Measurements from ENCODE around the gene REEP1.

DNA sequence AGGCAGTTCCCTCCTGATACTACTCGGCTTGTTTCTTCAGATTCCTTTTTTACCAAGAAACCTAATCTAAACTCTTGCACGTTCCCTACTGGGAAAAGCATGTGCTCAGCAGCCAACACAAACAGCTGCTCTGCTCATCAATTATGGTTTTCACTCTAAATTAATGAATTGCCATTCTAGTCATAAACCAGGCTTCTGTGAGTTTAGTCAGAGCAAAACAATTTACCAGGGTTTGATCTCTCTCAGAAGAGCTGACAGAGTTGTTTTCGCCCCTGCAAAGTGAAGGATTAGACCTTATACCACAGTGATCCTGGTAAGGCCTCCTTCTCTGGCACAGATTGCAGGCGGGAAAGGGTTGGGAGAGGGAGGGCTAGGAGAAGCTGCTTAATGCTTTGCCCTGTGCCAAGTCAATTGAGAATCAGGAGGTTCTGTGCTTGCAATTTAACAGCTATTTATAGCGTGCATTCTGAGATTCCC, 57.2 kb downstream of the REEP1 start:
- TF ChIP-seq, protein P1, sequence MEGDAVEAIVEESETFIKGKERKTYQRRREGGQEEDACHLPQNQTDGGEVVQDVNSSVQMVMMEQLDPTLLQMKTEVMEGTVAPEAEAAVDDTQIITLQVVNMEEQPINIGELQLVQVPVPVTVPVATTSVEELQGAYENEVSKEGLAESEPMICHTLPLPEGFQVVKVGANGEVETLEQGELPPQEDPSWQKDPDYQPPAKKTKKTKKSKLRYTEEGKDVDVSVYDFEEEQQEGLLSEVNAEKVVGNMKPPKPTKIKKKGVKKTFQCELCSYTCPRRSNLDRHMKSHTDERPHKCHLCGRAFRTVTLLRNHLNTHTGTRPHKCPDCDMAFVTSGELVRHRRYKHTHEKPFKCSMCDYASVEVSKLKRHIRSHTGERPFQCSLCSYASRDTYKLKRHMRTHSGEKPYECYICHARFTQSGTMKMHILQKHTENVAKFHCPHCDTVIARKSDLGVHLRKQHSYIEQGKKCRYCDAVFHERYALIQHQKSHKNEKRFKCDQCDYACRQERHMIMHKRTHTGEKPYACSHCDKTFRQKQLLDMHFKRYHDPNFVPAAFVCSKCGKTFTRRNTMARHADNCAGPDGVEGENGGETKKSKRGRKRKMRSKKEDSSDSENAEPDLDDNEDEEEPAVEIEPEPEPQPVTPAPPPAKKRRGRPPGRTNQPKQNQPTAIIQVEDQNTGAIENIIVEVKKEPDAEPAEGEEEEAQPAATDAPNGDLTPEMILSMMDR (conservative IDR thresholded peaks at IDR 0.05; ENCODE audit: low read length) = no peak
- no peak for TF ChIP-seq EZH2phosphoT487 (IDR thresholded peaks at IDR 0.05; ENCODE audit: borderline replicate concordance, low read depth, low read length)
